Kidney epithelial cell (primary cell): ENCODE data around the gene CCDC88B. TPM values are rescaled to one million over a fixed set of nuclear protein-coding genes. Genes with fewer than 3 reads are reported as not detected.

Experiments used
- DNase-seq: peaks from one replicate; pipeline ENCODE4 v3.0.0-alpha.2; 2010; ENCODE audit warnings: low read depth
- H3K27me3 ChIP-seq: 2 replicates; pipeline ENCODE4 v1.6.0; 2011; ENCODE audit warnings: low read length; ENCODE audit not compliant: control insufficient read depth, insufficient read depth
- H3K36me3 ChIP-seq: 2 replicates; pipeline ENCODE4 v1.5.1; 2011; ENCODE audit warnings: low read length; ENCODE audit not compliant: control insufficient read depth, insufficient read depth
- H3K4me3 ChIP-seq: 2 replicates; pipeline ENCODE4 v1.5.1; 2011; ENCODE audit warnings: low read depth, mild to moderate bottlenecking, control low read depth, low read length
- total RNA-seq: library from RNA; depleted of rRNA; stranded (reverse); fragments of >200 nt; gene quantifications from 2 replicates; pipeline ENCODE4 v1.2.3, GENCODE V29; 2015
- TF ChIP-seq, protein P1 (sequence below): IDR thresholded peaks from 2 replicates; pipeline ENCODE4 v1.5.1; 2011; ENCODE audit warnings: mild to moderate bottlenecking, moderate library complexity, low read length, control low read depth, inconsistent platforms; ENCODE audit not compliant: insufficient read depth, poor library complexity, severe bottlenecking

The CCDC88B gene, protein sequence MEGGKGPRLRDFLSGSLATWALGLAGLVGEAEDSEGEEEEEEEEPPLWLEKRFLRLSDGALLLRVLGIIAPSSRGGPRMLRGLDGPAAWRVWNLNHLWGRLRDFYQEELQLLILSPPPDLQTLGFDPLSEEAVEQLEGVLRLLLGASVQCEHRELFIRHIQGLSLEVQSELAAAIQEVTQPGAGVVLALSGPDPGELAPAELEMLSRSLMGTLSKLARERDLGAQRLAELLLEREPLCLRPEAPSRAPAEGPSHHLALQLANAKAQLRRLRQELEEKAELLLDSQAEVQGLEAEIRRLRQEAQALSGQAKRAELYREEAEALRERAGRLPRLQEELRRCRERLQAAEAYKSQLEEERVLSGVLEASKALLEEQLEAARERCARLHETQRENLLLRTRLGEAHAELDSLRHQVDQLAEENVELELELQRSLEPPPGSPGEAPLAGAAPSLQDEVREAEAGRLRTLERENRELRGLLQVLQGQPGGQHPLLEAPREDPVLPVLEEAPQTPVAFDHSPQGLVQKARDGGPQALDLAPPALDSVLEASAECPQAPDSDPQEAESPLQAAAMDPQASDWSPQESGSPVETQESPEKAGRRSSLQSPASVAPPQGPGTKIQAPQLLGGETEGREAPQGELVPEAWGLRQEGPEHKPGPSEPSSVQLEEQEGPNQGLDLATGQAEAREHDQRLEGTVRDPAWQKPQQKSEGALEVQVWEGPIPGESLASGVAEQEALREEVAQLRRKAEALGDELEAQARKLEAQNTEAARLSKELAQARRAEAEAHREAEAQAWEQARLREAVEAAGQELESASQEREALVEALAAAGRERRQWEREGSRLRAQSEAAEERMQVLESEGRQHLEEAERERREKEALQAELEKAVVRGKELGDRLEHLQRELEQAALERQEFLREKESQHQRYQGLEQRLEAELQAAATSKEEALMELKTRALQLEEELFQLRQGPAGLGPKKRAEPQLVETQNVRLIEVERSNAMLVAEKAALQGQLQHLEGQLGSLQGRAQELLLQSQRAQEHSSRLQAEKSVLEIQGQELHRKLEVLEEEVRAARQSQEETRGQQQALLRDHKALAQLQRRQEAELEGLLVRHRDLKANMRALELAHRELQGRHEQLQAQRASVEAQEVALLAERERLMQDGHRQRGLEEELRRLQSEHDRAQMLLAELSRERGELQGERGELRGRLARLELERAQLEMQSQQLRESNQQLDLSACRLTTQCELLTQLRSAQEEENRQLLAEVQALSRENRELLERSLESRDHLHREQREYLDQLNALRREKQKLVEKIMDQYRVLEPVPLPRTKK (N-terminal part only)
- 1.3 and 2.3 TPM in 2 replicates for total RNA-seq

DNA sequence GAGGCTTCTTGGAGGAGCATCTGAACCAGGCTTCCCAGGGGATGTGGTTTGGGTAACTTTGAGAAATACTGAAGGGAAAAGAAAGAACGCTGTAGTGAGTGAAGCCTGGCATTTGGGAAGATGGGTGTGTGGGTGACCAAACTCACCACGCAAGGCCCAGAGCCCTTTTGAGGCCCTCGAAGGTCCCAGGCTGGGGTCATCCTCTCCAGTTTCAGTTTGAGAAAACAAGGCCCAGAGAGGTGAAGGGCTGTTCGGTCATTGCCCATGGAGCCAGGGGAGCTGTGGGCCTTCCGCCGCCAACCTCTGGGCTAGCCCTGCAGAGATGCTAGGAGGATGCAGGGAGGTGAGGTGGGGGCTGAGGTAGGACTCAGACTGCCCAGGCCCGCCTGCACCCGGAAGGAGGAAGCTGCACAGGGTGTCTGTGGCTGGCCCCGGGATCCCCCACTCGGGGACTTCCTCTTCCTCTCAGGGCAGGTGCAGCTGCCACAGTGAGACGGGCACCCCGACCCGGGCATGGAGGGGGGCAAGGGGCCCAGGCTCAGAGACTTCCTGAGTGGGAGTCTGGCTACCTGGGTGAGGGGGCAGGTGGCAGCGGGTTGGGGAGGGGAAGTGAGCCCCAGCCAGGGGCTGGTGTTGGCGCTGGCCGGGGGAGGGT, at the start of gene CCDC88B:
CCDC88B (plus strand) TSS at position 451 of the 655 bp plus-strand sequence; CDS start at position 514, 63 bp downstream.
- no peak for DNase-seq
- peaks cover 5% of the 10 kb centered on the region for H3K27me3 ChIP-seq
- TF ChIP-seq, protein P1, sequence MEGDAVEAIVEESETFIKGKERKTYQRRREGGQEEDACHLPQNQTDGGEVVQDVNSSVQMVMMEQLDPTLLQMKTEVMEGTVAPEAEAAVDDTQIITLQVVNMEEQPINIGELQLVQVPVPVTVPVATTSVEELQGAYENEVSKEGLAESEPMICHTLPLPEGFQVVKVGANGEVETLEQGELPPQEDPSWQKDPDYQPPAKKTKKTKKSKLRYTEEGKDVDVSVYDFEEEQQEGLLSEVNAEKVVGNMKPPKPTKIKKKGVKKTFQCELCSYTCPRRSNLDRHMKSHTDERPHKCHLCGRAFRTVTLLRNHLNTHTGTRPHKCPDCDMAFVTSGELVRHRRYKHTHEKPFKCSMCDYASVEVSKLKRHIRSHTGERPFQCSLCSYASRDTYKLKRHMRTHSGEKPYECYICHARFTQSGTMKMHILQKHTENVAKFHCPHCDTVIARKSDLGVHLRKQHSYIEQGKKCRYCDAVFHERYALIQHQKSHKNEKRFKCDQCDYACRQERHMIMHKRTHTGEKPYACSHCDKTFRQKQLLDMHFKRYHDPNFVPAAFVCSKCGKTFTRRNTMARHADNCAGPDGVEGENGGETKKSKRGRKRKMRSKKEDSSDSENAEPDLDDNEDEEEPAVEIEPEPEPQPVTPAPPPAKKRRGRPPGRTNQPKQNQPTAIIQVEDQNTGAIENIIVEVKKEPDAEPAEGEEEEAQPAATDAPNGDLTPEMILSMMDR, result no peak
- H3K4me3 ChIP-seq, result no peak within 1 kb of the TSS
- H3K36me3 ChIP-seq, result no peaks in the 10 kb centered on the region

DNA sequence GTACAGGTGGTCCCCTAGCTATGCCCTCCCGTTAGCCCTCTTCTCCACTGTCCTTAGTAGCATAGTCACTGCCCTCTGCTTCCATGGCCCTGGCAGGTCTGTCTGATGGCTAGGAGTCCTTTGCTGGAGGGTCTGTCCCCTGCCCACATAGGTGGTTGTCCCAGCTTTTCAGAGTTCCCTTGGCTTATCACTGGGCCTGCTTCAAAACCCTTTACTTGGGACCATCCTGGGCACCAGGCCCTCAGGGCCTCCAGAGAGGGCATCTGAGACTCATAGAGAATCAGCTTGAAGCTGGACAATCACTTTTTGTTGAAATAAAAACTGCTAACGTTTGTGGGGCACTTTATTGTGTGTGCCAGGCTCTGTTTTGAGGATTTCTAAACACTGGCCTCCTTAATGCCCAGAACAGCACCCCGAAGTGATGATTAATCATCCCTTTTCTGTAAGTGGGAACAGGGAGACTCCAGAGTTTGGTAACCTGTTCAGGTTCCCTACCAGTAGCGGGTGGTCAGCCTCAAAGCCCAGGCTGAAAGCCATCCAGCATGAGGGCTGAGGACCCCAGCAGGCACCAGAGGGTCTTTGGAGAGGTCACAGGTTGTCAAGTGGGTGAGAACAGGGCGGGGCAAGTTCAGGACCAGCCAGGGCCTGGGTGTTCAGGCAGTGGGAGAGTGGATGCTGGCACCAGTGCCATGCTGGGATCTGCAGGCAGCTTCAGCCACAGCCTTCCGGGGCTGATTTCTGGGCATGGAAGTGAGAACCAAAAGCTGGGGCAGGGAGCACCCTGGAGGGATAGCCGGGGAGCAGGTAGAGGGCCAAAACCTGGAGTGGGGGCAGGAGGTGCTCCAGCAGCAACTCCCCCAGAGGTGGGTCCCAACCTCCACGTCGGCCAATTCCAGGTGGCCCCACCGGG, 49.4 kb upstream of the CCDC88B start:
- Histone ChIP-seq H3K4me3 (no peak overlapping the region), H3K36me3 (peaks cover 1% of the 10 kb centered on the region), H3K27me3 (peaks cover 50% of the 10 kb centered on the region)
- DNase-seq, result no peak
- TF ChIP-seq, protein P1, result no peak

DNA sequence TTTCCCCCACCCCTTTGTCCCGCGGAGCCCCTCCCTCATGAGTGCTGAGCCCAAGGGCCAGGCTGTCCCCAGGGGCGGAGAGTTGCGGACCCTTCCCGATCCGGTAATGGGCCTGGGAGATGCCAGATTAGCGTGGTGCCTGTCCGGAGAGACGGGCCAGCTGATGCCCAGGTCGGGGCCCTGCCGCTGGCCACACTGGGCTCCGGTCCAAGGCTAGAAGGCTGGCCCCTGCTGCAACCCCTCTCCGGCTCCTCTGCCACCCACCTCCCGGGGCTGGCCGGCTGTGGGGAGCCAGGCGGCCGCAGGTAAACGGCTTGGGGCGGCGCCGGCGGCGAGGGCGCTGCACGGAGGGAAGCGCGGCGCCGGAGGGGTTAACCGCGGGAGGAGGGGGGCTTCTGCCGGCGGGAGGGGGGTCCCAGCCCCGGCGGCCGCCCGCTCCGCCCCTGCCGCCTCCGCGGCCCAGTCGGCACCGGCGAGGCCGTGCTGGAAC, 48.7 kb upstream of the CCDC88B start, which contains the start of gene KCNK4:
KCNK4 (plus strand) TSS at position 41 of the 490 bp plus-strand sequence. CDS start 1,717 bp downstream, outside the sequence.
- TF ChIP-seq, protein P1, result no peak
- H3K4me3 ChIP-seq, result no peak within 1 kb of the TSS
- peaks cover 1% of the 10 kb centered on the region for H3K36me3 ChIP-seq
- peaks cover 57% of the 10 kb centered on the region for H3K27me3 ChIP-seq
- DNase-seq, result no peak

DNA sequence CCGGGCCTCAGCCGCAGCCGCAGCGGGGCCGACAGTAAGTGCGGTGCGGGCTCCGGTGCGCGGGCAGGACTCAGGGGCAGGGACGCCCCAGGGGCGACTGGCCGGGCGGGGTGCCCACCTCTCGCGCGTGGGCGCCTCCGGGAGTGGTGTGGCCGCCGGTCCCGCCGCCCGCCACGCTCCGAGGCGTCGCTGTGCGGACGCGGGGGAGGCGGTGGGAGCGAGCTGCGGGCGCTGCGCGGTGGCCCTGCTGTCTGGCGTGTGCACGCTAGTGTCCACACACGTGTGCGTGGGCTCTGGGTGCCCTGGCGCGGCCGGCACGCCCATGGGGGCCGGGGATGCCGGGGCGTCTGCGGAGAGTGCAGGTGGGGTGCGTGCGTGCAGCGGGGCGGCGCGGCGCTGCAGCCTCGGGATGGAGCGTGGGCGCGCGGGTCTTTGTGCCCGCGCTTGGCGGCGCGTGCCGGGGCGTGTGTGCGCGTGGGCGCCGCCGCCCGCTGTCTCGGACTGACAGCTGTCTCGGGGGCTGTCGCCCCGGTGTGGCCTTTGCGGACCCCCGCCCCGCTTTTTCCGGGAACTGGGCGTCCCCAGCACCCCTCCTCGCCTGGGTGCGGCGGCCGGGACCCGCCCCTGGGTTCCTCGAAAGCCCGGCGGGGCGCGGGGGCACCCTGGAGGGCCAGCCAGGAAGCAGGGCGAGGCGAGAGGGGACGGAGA, 48.1 kb upstream of the CCDC88B start:
- TF ChIP-seq, protein P1, result no peak
- H3K27me3 ChIP-seq, result peaks cover 63% of the 10 kb centered on the region
- peaks cover 1% of the 10 kb centered on the region for H3K36me3 ChIP-seq
- no peak for DNase-seq
- H3K4me3 ChIP-seq, result no peak overlapping the region
